Stimulated activated CD8-positive, alpha-beta memory T cell treated with anti-CD3 and anti-CD28 coated beads, Interleukin-7, amount 100 ng/mL, for 1 hour (primary cell): Measurements from ENCODE around the gene TNFRSF14.
"Not testable (repeated sequence)": the region's sequence is repeated elsewhere in the genome, so short reads cannot be mapped to it uniquely, and the experiment has no call there.

Source experiments
- DNase-seq, 2 donors: peaks; one replicate each; pipeline ENCODE4 v3.0.0-alpha.2; 2020; ENCODE audit warnings: low read depth in 2 of 2

The TNFRSF14 gene

DNA sequence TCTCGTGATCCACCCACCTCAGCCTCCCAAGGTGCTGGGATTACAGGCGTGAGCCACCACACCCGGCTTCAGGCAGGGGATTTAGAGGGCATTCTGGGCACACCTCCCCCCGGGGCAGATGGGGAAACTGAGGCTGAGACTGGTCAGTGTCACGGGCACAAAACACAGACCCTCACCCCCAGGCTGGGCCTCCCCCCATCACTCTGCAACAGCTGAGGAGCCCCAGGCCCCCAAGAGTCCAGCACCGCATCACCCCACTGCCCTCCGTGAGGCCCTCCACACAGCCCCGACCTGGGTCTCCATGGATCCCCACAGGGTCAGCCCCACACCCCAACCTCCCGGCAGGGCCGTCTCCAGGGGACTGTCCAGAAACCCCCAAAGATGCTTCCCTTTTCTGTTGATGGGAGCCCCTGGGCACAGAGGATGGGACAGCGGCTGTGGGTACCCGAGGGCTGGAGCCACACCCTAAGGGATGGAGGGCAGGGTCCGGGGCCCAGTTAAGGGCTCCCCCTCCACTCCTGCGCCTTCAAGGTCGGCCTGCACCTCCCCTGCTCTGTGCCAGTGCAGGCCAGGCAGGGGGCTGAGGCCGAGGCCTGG lies 11.0 kb downstream of the TNFRSF14 start:
- DNase-seq = no peak

DNA sequence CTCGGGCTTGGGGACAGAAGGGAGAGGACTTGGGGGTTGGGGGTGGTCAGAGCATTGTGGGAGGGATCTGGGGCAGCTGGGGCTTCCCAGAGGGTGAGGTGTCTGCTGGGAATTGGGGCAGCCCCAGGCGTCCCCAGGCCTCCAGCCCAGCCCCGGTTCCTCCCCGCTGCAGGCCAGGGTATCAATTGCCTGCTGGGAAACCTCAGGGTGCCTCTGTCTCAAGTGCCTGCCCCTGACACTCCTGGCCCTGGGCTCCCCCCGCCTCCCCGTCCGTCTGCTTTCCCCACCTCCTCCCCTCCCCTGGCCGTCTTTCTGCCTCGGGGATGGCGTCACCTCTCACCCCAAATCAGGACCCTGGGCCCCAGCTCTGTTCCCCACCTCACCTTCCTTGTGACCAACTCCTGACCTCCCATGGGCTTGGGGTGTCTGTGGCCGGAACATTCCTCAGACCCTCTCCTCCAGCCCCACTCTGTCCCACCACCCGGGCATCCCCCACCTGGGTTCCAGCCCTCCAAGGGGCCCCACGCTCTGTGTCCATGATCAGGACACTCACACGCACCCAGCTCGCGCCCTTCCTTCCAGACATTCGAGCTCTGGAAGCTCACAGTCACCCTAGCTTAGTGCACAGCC lies 12.1 kb downstream of the TNFRSF14 start:
- DNase-seq = not testable (repeated sequence)

GRCh38 chr1:2569060-2569459 lies 12.9 kb downstream of the TNFRSF14 start:
- no peak for DNase-seq

- DNase-seq = not testable (repeated sequence)
These were observed 13.5 kb downstream of the TNFRSF14 start for GRCh38 chr1:2569703-2570102.

DNA sequence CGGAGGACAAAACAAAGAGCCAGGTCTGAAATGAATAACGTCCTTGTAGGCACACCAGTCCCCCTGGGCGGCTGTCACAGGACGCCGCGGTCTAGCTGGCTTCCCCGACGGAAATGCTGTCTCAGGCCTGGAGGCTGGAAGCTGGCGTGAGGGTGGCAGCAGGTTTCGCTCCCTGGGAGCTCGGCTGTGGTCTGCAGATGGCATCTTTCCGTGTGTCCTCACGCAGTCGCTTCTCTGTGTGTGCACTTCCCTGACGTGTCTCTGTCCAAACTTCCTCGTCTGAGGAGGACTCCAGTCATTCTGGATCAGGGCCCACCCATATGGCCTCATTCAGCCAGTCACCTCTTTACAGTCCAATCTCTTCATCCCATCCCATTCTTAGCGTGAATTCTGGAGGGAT lies 14.2 kb downstream of the TNFRSF14 start:
- DNase-seq = no peak

DNA sequence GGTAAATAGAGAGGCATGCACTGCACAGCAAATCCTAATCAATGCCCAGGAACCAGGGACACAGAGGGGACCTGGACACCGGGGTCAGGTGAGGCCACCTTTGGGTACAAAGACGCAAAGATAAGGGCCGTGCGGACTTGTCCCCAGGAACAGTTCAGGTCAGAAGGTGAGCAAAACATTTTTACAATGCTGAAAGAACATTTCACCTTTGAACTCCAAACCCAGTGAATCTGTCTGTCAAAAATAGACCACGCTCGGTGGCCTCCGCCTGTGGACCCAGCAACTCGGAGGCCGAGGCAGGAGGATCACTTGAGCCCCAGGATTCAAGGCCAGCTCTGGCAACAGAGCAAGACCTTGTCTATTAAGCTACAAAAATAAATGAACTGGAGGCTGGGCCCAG lies 15.2 kb downstream of the TNFRSF14 start:
- DNase-seq = no peak

DNA sequence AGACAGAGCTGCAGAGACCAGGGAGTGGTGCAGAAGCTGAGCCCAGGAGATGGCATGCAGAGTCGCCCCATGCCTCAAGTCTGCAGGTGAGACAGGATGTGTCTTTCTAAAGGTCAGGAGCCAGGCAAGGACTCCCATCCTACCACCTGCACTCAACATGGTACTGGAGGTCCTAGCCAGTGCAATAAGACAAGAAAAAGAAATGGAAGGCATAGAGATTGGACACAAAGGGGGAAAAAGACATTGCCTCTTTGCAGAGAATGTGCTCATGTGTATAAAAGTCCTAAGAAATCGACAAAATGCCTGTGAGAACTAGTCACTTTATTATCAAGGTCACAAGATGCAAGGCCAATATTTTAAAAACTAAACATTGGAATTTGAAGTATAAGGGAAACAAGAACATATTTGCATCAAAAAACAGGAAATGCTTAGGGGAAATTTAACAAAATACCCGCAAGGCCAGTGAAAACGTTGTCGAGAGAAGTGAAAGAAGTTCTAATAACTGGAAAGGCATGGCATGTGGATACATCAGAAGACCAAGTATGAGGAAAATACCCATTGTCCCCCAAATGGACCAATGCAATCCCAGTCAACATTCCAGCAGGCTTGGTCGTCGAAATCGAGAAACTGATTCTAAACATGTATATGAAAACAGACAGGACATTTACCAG lies 17.2 kb downstream of the TNFRSF14 start:
- DNase-seq = no peak

DNA sequence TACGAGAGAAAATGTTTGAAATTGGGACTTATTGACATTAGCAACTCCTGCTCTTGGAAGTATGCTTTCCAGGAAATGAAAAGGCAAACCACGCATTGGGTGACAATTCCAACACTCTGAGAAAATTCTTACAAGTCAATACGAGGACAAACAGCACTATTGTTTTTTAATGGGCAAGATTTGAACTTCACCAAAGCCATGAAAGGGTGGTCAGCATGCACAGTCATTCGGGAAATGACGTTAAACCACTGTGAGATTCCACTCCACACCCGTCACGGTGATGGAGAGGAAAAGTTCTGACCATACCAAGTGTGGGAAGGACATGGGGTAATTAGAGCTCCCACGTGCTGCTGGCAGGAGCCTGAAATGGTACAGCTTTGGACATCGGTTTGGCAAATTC lies 18.2 kb downstream of the TNFRSF14 start:
- no peak for DNase-seq

DNA sequence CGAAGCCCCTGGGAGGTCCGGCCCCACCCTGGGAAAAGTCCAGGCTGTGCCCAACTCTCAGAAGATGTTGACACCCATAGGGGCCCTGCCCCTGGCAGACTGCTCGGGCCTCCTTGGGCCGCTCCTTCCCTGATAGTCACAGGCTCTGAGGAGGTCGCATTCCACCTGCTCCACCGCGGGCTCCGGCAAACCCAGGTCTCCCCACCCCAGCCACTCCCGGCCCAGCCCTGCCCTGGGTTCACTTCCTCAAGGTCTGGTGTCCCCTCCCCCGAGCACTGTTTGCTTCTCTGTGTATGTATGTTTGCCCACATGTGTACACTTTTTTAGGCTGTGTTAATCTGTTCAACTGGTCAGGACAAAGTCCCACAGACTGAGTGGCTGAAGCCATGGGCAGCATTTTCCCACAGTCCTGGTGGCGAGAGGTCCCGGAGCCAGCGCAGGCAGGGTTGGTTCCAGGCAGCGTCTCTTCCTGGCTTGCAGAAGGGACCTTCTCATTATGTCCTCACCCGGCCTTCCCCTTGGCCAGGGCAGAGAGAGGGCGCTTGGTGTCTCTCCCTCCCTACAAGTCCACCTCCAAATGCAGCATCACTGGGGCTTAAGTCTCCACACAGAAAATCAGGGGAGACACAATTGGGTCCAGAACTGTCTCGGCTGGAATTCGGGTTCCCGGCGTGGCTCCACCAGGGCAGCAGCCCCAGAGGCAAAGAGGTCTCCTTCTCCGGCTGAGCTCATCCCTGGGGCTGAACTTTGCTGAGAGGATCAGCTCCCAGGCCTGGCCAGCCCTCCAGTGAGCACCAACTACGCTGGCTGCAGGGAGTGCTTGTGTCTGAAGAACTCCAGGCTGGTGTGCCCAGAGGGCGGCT lies 19.9 kb downstream of the TNFRSF14 start:
- DNase-seq = no peak

DNA sequence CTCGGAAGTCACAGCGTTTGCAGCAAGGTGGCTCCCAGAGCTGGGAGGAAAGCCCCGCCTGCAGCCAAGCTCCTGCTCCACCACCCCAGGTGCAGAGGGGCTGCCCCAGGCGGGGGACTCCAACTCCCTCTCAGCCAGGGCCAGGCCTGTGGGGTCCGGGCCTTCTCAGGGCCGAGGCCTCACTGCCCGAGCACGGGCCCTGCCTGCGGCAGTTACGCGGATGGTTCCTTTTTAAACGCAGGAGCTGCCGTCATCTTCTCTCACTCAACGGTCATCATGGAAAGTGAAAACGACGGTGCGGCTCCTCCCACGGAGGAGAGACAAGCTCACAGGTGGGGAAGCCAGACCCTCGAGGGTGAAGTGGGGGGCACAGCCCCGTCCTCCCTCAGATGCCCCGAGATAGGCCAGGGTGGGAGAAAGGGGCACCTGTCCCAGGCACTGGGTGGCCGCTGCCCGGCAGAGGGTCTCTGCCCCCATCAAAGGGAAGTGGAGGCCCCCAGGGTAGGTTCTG lies 21.4 kb downstream of the TNFRSF14 start:
- not testable (repeated sequence) for DNase-seq

DNA sequence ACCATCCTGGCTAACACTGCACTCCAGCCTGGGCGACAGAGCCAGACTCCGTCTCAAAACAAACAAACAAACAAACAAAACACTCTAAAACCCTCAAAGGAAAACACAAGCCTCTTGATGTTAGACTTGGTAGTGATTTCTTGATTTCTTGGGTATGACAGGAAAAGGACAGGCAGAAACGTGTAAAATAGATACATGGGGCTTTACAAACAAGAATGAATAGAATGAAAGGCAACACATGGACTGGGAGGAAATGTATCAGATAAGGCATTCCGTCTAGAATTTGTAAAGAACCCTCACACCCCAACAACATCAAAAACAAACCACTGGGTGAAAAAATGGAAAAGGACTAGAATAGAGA lies 22.6 kb downstream of the TNFRSF14 start:
- DNase-seq = no peak

DNA sequence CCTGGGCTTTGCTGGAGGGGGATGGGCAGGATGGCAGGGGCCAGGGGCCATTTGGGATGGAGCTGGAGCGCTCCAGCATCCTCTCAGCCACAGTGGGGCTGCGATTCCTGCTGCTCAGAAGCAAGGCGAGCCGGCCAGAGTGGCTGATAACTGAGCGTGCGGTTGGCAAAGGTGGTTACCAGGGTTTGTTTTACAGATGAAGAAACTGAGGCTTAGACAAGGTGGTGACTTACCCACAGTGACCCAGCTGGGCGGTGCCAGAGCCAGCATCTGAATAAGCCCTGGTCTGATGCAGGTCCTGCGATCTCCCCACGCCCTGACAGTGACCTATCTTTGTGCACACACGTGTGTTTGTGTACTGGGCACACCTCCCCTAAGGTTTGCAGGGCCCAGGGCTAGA lies 24.5 kb downstream of the TNFRSF14 start:
- DNase-seq = no peak

DNA sequence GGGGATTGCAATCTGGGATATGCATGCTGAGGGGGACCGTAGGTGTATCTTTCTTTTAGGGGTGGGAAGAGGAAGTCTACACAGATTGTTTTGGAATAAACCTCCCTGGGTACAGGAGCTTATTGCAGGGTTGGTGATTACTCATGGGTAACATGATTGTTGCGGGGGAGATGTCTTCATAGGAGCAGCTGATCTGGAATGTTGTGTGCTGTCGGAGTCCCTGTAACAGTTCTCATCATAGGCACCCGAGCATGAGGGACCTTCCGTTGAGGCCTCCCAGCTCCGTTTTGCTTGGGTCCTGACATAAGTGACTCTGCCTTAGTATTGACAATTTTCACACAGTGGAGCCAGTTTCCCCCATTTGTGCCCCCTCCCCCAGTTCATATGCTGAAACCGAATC lies 26.2 kb downstream of the TNFRSF14 start:
- DNase-seq = no peak

GRCh38 chr1:2583331-2583791 lies 27.2 kb downstream of the TNFRSF14 start:
- DNase-seq = no peak

- no peak for DNase-seq
These were observed 27.7 kb downstream of the TNFRSF14 start for GRCh38 chr1:2583871-2584351.

DNA sequence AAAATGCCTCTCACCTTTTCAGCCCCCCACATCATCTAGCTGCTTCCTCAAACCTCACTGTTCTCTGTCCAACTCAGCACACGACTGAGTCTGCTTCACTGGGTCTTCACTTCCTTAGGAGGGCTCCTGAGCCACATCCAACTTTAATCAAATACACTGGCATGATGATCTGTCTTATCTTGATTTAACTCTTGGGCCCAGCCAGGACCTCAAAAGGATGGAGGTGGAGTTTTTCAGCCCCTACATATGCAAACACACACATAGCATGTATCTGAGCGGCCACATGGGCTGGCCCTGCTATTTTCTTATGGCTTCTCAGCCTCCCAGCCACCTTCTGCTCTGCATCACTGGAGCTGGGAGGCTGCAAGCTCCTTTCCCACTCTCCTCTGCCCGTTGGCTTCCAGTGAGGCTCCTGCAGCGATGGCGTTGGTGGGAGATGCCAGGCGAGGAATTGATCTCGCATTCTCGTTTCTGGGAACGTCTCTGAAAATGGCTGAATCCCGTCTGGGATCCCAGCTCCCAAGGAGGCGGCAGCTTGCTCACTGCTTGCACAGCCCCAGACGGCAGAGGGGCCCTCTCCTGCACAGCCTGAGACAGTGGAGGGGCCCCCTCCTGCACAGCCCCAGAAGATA lies 28.6 kb downstream of the TNFRSF14 start:
- no peak for DNase-seq

- peak in 1 of 2 donors; percentile 32 for DNase-seq
These were observed 29.3 kb downstream of the TNFRSF14 start for GRCh38 chr1:2585318-2586092.

DNA sequence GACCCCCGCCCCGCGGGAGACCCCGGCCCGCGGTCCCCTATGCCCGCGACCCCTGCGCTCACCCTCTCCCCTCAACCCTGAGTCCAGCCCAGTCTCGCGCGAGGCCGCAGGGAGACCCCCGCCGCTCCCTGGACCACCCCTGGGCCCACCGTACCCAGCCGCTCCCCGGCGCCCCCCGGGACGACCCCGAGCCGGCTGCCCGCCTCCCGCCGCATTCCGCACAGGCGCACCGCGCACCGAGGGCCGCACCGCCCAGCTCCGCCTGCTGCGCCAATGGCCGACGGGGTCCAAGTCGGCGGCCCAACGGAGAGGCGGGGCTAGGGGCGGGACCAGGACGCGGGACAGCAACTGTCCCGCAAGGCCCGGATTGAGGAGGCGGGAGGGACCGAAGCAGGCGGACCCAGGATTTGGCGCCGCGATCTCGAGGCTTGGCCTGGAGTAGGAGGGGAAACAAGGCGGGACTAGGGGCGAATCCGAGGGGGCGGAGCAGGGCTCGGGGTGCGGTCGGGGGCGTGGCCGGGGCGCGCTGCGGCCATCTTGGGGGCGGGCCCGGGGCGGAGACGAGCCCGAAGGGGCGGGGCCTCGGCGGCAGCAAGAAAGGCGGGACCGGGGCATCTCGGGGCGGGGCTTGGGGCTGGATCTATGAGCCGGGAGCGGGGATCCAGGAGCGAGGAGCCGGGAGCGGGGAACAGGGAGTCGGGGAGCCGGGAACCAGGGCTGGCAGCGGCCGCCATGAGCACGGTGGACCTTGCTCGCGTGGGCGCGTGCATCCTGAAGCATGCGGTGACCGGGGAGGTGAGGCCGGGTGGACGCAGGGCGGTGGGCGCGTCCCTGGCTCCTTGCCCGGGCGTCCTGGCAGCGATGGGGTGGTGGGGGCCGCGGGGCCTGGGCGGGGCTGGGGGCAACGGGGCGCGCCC lies 30.2 kb downstream of the TNFRSF14 start, which contains the start of gene PRXL2B:
Gene PRXL2B (plus strand): TSS at position 624 of the 917 bp plus-strand sequence. CDS start 109 bp downstream, at position 733.
- DNase-seq = peak; percentile 94 to 97

- DNase-seq = no peak
These were observed 31.1 kb downstream of the TNFRSF14 start for GRCh38 chr1:2587071-2587859.
